ENCODE results near the gene ZNF532. TPM values are rescaled to one million over a fixed set of nuclear protein-coding genes. Genes with fewer than 3 reads are reported as not detected.
"Not testable (repeated sequence)": the region's sequence is repeated elsewhere in the genome, so short reads cannot be mapped to it uniquely, and the experiment has no call there.

ZNF532 gene
- total RNA-seq, 1 donor from 2014 or later = 137 TPM

GRCh38 chr18:59024829-59025228 is 160.2 kb downstream of the ZNF532 start:
- Histone ChIP-seq H3K4me1 (peaks cover 2% of the 10 kb centered on the region), H3K79me2 (ENCODE audit: low read depth) (no peaks in the 10 kb centered on the region), H3K9me3 (ENCODE audit: low read depth) (no peaks in the 10 kb centered on the region), H3K36me3 (no peaks in the 10 kb centered on the region), H3K27ac (no peak overlapping the region), H3K27me3 (no peaks in the 10 kb centered on the region), H3F3A (ENCODE audit: low read depth) (no peaks in the 10 kb centered on the region), H2AFZ (replicated peaks) (peak overlapping the region; percentile 36), H4K20me1 (ENCODE audit: low read depth) (no peaks in the 10 kb centered on the region), H3K4me3 (no peak overlapping the region), H3K9ac (no peak overlapping the region), H3K4me2 (no peak overlapping the region)
- TF ChIP-seq, protein P1, sequence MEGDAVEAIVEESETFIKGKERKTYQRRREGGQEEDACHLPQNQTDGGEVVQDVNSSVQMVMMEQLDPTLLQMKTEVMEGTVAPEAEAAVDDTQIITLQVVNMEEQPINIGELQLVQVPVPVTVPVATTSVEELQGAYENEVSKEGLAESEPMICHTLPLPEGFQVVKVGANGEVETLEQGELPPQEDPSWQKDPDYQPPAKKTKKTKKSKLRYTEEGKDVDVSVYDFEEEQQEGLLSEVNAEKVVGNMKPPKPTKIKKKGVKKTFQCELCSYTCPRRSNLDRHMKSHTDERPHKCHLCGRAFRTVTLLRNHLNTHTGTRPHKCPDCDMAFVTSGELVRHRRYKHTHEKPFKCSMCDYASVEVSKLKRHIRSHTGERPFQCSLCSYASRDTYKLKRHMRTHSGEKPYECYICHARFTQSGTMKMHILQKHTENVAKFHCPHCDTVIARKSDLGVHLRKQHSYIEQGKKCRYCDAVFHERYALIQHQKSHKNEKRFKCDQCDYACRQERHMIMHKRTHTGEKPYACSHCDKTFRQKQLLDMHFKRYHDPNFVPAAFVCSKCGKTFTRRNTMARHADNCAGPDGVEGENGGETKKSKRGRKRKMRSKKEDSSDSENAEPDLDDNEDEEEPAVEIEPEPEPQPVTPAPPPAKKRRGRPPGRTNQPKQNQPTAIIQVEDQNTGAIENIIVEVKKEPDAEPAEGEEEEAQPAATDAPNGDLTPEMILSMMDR (IDR thresholded peaks at IDR 0.05) = no peak
- TF ChIP-seq EZH2phosphoT487 (IDR thresholded peaks at IDR 0.05) = no peak
- no peak overlapping the region for H3K27ac Mint-ChIP-seq
- H3K4me3 Mint-ChIP-seq = no peak overlapping the region
- peaks cover 11% of the 10 kb centered on the region for H3K4me1 Mint-ChIP-seq
- no peaks in the 10 kb centered on the region for H3K36me3 Mint-ChIP-seq
- H3K27me3 Mint-ChIP-seq (ENCODE audit: insufficient read depth, low read depth) = peaks cover 7% of the 10 kb centered on the region
- DNase-seq (ENCODE audit: low spot score) = no peak
- peaks cover 2% of the 10 kb centered on the region for H3K9me3 Mint-ChIP-seq

DNA sequence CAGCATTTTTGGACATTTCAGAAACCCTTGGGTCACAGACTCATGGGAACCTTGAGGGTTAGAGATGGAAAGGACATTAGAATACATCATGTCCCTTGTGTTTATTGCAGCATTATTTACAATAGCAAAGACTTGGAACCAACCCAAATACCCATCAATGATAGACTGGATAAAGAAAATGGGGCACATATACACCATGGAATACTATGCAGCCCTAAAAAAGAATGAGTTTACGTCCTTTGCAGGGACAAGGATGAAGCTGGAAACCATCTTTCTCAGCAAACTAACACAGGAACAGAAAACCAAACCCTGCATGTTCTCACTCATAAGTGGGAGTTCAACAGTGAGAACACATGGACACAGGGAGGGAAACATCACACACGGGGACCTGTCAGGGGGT is 160.9 kb downstream of the ZNF532 start:
- not testable (repeated sequence) for H3F3A ChIP-seq (ENCODE audit: low read depth); H3K27me3 ChIP-seq; H3K36me3 ChIP-seq; H3K27ac ChIP-seq; H3K4me3 ChIP-seq; H3K4me3 Mint-ChIP-seq; H3K36me3 Mint-ChIP-seq; H3K4me2 ChIP-seq; H3K9me3 ChIP-seq (ENCODE audit: low read depth); H3K79me2 ChIP-seq (ENCODE audit: low read depth); H4K20me1 ChIP-seq (ENCODE audit: low read depth); H3K27ac Mint-ChIP-seq; DNase-seq (ENCODE audit: low spot score); H3K4me1 ChIP-seq; H2AFZ ChIP-seq (replicated peaks); H3K9me3 Mint-ChIP-seq; H3K9ac ChIP-seq; H3K27me3 Mint-ChIP-seq (ENCODE audit: insufficient read depth, low read depth)
- peaks cover 18% of the 10 kb centered on the region for H3K4me1 Mint-ChIP-seq

- no peak for TF ChIP-seq EZH2 (IDR thresholded peaks at IDR 0.05)
- TF ChIP-seq, protein P1 (IDR thresholded peaks at IDR 0.05) = no peak
- no peak for TF ChIP-seq EZH2phosphoT487 (IDR thresholded peaks at IDR 0.05)
- Histone ChIP-seq H3K27me3 (no peaks in the 10 kb centered on the region), H4K20me1 (ENCODE audit: low read depth) (no peaks in the 10 kb centered on the region), H3K27ac (no peak overlapping the region), H2AFZ (replicated peaks) (no peak overlapping the region), H3K4me1 (peaks cover 8% of the 10 kb centered on the region), H3K36me3 (no peaks in the 10 kb centered on the region), H3K9ac (no peak overlapping the region), H3K79me2 (ENCODE audit: low read depth) (no peaks in the 10 kb centered on the region), H3F3A (ENCODE audit: low read depth) (no peaks in the 10 kb centered on the region), H3K4me2 (no peak overlapping the region), H3K4me3 (no peak overlapping the region), H3K9me3 (ENCODE audit: low read depth) (no peaks in the 10 kb centered on the region)
- Mint-ChIP-seq H3K36me3 (no peaks in the 10 kb centered on the region), H3K27ac (no peak overlapping the region), H3K9me3 (peaks cover 2% of the 10 kb centered on the region), H3K27me3 (ENCODE audit: insufficient read depth, low read depth) (peaks cover 5% of the 10 kb centered on the region), H3K4me1 (peaks cover 21% of the 10 kb centered on the region), H3K4me3 (no peak overlapping the region)
- no peak for DNase-seq (ENCODE audit: low spot score)
Observed at GRCh38 chr18:59026364-59026763, 161.7 kb downstream of the ZNF532 start.

DNA sequence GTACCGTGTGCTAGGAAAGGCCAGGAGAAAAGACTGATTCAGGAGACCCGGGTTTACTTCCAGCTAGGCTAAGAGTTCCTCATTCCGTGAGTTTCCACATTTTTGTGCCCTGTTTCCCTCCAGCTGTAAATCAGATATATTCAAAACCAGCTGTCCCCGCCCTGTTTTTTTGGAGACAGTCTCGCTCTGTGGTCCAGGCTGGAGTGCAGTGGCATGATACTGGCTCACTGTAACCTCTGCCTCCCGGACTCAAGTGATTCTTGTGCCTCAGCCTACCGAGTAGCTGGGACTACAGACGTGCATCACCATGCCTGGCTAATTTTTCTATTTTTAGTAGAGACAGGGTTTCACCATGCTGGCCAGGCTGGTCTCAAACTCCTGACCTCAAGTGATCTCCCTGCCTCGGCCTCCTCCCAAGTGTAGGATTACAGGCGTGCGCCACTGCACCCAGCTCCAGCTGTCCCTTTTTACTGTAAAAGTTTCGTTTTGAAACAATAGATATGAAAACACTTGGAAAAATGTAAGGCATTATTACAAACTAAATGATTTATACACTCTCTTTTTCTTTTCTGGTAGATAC is 162.2 kb downstream of the ZNF532 start:
- Histone ChIP-seq H3F3A (ENCODE audit: low read depth) (no peaks in the 10 kb centered on the region), H3K4me2 (no peak overlapping the region), H3K27ac (no peak overlapping the region), H4K20me1 (ENCODE audit: low read depth) (no peaks in the 10 kb centered on the region), H3K79me2 (ENCODE audit: low read depth) (no peaks in the 10 kb centered on the region), H3K4me1 (peaks cover 8% of the 10 kb centered on the region), H2AFZ (replicated peaks) (no peak overlapping the region), H3K4me3 (no peak overlapping the region), H3K27me3 (no peaks in the 10 kb centered on the region), H3K36me3 (no peaks in the 10 kb centered on the region), H3K9me3 (ENCODE audit: low read depth) (no peaks in the 10 kb centered on the region), H3K9ac (no peak overlapping the region)
- Mint-ChIP-seq H3K4me3 (no peak overlapping the region), H3K9me3 (peaks cover 2% of the 10 kb centered on the region), H3K27me3 (ENCODE audit: insufficient read depth, low read depth) (peaks cover 5% of the 10 kb centered on the region), H3K4me1 (peaks cover 24% of the 10 kb centered on the region), H3K36me3 (no peaks in the 10 kb centered on the region), H3K27ac (no peak overlapping the region)
- TF ChIP-seq, protein P1 (IDR thresholded peaks at IDR 0.05) = no peak
- TF ChIP-seq EZH2phosphoT487 (IDR thresholded peaks at IDR 0.05) (no peak), EZH2 (IDR thresholded peaks at IDR 0.05) (no peak)
- DNase-seq (ENCODE audit: low spot score) = no peak
